ENCODE measurements around the gene PRIMA1.

The PRIMA1 gene

DNA sequence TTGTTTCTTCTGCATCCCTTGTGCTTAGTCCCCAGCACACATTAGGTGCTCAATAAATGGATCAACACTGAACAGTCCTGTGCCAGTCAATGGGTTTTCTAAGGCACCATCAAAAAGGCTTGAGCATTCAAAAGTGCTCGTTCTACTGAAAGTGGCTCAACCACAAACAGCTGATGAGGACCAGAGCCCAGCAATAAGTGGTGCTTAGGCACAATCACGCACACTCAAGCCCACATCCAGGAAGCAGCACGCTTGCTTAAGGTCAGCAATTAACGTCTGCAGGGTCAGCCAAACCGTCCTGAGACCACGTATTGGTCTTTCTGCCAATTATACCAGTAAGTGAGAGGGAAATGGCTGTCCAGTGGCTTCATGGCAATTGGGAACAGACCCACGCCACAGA is 56.5 kb downstream of the PRIMA1 start:
- DNase-seq (ENCODE audit: low read depth in 2 of 2) = no peak

DNA sequence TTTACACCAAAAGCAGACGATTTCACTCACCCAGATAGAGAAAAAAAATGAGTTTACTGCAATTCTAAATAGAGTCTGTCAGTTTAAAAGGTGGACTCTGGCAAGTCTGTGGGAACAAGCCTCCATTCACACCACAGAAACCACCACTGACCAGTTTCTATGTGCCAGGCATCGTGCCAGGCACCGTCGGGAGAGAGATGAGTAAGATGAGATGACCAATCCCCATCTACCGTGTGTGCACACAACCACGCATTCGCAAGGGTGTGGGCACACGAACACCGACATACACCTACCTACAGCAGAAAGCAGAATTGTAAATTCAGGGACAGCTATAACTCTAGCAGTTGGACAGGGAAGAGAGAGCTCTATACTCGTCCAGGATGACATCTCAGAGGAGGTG is 58.3 kb downstream of the PRIMA1 start:
- no peak for DNase-seq (ENCODE audit: low read depth in 2 of 2)

DNA sequence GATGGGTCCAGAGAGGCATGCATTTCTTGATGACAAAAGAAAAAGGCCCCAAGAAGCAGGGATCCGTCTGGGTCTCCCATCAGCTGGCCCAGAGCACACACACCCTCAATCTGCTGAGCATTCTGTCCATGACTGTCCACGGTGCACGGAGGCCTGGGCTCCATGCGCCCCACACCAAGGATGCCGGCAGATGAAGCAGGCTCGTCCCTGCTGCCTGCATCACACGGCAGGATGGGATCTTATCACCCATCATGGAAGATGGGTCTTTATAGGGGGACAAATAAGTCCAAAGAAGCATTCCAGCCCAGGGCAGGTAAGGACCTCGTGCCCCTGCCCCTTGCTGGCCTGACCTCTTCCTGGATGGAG is 59.7 kb downstream of the PRIMA1 start:
- DNase-seq (ENCODE audit: low read depth in 2 of 2) = no peak

DNA sequence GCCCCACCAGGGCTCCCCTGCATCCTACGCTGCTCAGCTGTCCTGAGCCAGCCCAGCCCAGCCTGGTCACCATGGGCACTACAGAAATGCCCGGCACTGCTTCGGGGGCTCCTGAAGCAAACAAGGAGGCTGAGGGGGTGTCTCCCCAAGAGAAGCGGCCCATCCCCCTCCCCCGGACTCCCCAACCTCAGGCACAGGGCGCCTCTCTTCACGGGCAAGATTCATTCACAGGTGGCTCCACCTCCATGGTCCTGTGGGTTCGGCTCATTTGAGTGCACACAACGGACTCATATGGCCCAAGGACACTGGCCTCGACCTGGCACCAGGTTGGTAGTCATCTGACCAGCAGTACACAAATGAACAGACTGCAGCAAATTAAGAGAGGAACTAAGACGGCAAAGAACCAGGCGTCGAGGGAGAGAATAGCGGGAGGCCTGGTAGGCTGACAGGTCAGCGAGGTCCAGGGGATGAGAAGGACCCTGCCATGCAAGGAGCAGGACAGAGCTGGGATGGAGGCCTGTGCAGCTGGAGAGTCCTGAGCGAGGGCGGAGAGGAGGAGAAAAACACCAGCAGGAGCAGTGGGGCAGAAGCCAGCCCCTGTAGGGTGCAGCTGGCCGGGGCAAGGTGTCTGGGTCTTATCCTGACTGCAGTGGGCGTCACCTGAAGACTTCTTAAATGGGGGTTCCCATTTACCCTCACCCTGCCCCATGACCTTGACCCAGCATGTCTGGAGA is 60.2 kb downstream of the PRIMA1 start:
- no peak for DNase-seq (ENCODE audit: low read depth in 2 of 2)

DNA sequence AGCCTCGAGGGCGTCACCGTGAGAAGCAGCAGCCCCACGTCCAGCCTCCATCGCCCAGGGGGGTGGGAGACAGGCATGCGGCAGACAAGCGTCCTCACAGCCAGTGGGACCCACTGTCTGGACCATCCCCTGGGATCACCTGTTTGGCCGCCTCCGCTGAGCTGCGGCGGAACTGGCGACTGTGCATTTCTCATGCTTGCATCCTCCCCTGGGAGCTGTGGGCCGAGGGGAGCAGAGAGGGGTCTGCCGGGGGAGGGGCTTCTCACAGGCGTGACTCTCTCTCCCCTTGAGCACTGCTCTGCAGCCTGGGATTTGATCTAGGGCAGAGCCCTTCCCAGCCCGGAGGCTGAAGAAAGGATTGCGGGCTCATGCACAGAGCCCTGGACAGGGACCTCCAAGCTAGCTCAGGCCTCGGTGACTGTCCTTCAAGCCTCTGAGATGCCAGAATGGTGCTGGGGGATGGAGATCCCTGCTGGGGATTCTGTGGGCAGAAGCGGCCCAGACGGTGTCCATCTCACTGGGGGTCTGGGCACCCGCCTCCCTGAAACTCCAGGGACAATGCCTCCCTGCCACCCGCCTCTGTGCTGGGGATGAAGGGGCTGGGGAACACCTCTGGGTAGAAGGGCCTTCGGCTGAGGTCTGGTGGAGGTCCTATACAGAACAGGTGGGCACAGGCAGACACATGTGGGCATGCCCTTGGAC is 61.1 kb downstream of the PRIMA1 start:
- no peak for DNase-seq (ENCODE audit: low read depth in 2 of 2)

DNA sequence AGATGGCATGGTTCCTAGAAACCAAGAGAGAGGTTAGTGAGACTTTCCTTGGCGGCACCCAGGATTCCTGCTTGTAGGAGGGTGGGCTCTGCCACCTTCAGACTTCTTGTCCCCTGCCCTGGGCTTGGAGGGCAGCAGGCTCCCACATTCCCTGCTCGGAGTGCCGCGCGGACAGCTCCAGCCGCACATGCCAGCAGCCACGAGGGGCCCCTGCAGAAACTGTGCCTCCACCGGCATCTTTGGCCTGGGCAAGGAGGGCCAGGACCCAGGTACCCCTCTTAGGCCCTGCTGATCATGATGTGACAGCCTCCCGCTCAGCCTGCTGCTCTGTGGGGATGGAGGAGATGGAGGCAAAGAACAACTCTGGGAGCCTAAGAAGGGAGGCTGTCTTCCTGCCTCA is 62.3 kb downstream of the PRIMA1 start:
- DNase-seq (ENCODE audit: low read depth in 2 of 2) = no peak

DNA sequence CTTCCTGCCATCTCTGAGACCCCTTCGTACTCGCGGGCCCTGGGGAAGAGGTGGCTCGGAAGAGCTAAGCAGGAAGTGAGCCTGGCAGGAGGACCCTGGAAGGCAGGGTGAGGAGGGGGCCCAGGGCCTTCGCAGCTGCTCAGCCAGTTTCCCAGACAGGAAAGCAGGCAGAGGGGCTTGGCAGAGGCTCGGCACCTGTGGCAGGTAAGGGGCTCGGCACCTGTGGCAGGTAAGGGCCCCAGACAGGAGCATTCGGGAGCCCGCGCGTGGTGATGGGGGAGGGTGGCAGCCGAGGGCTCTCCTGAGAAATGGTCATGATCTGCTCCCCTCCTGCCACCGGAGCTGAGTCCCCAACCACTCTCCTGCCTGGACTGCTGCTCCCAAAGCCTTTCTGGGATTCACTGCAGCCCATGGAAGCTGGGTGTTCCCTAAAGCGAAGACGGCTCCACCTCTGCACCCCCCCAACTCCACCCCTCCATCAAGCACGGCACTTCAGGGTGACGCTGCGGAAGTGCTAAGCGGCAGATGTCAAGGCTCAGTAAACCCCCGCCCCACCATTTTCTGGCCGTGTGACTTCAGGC is 63.2 kb downstream of the PRIMA1 start:
- DNase-seq (ENCODE audit: low read depth in 2 of 2) = no peak

DNA sequence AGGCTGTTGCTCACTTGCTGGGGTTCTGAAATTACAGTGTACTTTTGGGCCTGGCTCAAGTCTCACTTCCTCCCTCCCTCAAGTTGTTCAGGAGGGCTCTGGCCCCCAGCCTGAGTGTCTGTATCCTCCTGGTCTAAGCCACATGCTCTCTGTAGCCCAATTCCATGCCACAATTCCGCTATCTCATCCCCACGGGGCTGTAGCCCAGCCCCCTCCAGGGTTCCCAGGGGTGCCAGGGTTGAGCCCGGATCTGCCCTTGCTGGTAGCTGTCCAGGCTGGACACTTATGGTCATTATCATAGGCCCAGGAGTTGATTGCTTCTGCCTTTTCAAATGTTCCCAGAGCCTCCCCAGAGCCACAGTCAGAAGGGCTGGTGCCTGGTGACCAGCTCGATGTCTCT is 65.3 kb downstream of the PRIMA1 start:
- DNase-seq (ENCODE audit: low read depth in 2 of 2) = no peak

DNA sequence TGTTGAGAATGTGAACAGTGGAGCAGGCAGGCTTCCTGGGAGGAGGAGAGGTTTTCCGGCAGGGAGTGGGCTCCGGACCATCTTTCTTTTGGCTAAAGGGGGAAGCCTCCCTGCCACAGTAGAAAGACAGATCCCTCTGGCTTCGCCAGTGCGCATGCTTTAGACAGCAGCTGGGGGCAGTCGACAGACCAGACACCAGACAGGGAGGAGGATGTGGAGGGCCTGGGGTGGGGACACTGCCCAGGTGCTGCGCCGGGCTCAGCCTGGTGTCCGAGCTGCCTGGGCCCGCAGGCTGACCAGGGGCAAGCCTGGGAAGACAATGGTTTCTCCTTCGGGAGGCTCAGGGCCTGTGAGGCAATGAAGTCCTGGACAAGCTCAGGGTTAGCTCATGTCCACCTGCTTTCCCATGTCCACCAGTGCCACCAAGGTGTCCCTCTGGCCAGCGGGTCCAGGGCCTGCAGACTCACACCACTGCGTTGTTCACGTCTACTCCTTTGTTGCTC is 67.3 kb downstream of the PRIMA1 start:
- no peak for DNase-seq (ENCODE audit: low read depth in 2 of 2)

DNA sequence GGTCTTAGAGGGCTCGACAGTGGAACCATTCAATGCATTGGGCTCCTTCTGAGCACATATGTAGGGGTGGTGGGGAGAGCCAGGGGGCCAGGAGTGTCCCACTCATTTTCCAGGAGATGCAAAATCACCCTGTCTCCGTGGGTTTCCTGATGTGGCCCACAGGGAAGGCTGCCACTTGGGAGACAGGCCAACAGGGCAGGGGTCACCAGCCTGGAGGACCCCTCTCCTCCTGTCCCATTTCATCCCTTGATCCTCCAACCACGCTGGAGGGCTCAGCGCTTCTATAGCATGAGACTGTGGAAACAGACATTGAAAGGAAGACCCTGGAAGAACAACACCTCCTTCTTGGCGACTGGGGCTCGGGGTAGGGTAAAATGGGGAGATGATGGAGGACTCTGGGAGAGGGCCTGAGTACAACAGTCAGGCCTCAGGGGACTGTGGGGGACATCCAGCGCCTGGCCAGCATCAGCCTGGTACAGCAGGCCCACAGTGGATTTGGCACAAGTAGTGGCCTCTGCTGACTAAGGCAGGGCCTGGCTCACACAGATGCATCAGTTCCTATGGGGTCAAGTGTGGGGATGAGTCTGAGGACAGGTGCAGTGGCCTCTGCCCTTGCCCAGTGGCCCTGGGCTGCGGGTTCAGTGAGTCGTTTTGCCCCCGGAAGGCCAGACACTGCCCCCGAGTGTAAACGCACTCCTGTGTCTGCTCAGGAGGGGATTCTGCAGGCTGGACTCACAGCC is 68.0 kb downstream of the PRIMA1 start:
- DNase-seq (ENCODE audit: low read depth in 2 of 2) = no peak

DNA sequence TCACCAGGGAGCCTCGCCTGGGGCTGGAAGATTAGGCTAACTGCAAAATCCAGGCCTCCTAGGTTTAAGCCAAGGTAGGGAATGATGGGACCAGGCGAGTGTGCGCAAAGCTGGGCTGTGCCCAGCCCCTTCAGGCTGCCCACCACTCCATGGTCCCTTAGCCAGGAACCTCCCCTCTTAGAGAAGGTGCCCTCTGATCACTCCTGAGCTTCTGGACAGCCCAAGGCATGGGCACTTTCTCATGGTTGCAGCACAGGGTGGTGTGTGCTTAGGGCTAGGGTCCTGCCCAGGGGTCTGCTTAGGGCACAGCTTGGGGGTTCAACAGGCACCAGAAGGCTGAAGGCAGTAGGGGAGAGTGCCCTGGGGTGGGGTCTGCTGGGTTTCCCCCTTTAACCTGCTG is 69.0 kb downstream of the PRIMA1 start:
- DNase-seq (ENCODE audit: low read depth in 2 of 2) = no peak

DNA sequence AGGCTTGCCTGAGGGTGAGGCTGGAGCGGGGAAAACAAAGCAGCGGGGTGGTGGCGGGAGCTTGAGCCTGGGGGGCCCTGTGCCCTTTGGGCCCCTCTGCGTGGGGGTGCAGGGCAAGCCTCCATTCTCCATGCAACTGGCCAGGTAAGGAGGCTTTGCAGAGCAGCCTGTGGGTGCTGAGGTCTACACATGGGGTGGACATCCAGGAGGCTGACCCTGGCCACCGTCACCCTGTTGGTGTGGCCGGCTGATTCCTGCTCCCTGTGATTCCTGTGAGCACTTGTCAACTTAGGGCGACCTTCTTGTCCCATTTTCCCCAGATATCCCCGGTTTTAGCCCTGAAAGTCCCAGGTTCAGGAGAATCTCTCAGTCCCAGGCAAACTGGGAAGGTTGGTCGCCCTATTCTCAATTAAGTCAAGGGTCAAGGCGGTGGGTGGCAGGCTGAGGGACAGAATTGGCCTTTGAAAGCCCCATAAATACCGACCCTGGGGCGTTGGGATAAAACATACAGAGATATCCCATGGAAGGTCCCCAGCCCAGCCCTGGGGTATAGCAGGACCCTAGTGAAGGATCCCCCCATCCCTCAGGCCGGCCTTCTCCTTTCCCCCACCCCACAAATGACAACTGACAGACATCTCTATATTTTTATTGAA is 70.5 kb downstream of the PRIMA1 start:
- no peak for DNase-seq (ENCODE audit: low read depth in 2 of 2)

DNA sequence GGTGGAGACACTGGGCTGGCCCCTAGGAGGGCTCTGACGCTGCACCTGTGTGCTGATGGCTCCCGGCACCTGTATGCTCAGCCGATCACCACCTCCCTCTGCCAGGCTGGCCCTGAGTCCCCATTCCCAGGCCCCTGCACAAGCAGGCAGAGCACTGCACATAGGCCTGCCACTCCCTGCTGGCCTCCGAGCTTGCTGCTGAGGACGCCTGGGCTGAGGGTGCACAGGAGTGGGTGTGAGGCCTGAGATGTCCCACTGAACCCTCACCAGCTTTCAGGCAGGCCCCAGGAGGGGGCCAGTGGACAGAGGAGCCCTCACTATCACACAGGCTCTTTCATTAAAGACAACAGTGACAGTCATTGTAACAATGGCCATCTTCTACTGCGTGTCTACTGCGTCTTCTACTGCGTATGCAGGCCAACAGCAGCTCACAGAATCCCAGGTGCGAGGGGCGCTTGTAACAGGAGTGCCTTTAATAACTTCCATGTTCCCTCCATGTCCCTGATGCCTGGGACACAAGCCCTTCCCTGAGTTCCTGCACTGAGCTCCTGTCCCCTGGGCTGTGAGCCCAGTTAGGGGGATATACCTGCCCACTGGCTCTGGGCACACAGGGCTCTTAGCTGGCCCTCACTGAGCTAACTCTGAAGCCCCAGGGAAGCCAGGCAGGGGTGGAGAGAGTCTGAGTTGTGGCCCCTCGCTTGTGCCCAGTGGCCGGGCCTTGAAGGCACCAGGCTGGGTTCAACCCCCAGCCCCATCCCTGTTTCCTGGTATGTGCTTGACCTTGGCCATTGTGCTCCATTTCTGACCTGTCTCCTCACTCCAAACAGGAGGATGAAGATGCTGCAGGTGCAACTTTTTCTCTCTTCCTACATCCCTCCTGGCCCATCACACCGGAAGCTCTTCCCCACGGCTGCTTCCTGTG is 71.3 kb downstream of the PRIMA1 start:
- no peak for DNase-seq (ENCODE audit: low read depth in 2 of 2)

DNA sequence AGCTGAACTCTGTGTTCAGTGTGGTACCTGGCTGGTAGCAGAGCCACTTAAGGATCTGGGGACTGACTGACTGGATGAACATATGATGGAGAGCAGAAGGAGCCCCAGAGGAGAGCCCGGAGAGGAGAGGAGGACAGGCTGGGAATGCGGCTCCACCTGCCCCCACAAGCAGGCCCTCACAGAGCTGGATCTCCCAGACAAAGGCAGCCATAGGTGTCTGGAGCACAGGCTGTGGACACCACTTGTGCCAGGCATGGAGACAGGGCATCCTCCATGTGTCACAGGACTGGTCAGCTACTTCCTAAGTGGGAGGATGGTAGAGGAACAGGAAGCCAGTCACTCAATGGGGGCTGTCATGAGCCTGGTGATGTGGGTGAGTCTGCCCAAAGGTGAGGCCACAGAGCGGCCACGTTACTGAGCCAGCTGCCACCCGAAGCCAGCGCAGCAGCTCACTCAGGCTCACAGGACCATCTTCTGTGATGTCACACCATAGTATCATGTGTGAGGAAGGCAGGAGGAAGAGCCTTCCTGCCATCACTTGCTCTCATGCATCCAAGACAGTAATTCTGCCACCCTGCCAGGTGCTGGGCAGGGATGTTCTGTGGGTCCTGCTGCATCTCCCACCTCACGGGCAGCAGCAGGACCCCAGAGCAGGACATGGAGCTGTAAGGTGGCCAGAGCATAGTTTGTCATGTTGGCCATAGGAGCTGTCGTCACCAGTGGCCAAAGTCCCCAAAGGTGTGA is 72.1 kb downstream of the PRIMA1 start:
- no peak for DNase-seq (ENCODE audit: low read depth in 2 of 2)

DNA sequence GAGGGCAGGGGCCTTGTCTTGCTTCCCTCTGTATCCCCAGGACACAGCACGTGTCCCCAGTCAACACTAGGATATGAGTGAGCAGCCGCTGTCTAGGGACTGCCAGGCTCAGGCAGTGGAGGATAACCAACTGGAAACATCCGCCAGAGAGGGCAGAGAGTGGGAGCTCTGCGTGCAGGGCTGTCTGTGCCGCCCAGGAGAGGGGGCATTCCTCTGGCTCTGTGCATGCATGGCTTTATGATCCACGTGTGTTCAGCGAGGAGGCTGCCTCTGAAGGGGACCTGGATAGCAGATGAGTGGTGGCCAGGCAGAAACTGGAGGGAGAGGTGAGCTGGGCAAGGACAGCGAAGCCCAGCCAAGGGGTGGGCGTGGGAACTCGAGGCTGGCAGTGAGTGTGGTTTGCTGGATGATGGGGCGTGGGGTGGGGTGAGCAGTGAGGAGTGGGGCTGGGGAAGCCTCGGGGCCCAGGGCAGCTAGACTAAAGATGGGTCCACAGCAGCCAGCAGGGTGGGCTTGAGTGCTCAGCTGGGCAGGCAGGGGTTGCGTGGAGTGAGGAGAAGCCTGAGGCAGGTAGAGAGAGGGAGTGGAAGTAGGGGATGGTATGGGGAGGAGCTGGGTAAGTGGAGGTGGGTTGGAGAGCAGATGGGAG is 72.9 kb downstream of the PRIMA1 start:
- no peak for DNase-seq (ENCODE audit: low read depth in 2 of 2)

DNA sequence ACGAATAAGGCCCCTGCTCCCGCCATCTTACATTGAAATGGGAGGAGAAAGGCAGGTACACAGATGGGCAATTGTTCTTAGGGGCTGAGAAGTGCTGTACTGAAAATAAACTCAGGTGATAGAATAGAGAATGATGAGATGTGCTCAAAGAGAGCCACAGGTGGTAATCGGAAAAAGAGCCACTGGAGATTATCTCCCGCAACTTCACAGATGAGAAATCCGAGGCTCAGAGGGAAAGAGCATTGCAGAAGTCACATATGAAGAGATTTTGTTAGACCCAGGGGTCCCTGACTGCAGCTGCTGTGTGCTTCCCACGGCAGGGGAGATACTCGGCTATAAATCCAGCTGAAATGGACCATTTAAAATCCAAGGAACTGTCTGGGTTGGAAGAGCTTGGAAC is 73.7 kb downstream of the PRIMA1 start:
- no peak for DNase-seq (ENCODE audit: low read depth in 2 of 2)

DNA sequence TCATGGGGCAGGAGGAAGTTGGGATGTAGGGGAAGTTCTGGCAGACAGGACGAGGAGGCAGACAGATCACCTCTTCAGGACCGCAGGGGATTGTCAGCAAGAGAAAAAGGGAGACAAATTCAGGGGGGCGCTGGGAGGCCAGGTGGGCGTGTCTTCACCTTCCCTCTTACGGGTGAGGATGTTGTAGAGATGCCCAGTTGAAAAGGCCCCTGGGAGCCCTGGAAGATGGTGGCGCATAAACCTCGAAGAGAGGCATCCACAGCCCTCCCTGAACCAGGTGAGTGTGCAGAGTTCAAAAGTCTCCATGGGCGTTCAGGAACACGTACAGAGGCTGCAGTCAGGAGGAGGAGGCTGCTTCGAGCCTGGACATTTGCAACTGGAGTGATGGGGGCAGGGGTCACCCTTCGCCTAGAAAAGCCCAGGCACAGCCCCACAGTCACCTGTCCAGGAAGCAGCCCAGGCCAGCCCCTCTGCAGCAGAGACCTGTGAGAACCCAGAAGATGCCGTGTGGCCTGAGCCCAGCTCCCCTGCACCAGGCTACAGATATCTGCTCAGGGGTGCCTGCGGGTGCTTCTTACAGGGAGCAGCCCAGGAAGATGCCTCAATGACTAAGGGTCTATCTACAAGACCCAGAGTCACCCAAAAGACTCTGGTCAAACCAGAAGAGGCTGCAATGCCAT is 74.4 kb downstream of the PRIMA1 start:
- DNase-seq (ENCODE audit: low read depth in 2 of 2) = no peak

DNA sequence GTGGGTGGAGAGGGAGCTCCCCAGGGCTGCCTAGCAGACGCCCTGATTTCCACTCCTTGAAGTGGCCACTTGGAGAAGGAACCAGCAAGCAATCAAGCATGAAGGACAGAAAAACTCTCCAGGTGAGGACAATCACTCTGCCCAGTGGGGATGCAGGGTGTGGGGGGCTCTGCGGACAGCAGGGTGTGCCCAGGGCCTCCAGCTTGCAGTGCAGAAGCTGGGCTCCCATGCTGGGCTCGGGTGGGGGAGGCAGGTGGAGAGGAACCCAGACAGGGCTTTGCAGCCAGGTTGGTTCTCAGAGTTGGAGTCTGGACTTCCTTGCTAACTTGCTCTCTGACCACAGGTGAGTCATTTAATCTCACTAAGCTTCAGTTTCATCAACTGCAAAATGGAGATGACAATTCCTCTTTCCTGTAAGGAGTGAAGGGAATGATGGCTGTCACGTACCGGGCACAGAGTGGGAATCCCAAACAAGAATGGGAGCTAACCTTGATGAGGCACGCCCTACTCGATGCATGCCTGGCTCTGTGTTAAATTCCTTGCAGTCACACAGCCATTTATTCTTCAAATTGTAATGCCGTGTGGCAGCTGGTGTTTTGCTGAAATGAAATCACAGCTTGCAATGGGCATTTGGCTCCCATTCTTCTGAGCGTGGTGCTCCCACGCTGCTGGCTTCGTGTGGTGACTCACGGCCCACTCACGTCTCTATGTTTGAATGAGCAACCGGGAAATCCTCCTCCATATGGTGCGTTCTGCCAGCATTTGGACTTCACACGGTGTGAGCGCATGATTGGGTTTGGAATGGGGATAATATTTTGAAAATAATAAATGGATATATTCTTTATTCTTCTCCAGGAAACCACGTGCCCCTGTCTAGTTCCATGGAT is 75.2 kb downstream of the PRIMA1 start:
- DNase-seq (ENCODE audit: low read depth in 2 of 2) = no peak

Measured in activated CD4-positive, alpha-beta T cell treated with anti-CD3 and anti-CD28 coated beads for 24 hours (primary cell).